ENCODE results near the gene TMEM229A. TPM values are rescaled to one million over a fixed set of nuclear protein-coding genes. Genes with fewer than 3 reads are reported as not detected.
"Not testable (repeated sequence)": the region's sequence is repeated elsewhere in the genome, so short reads cannot be mapped to it uniquely, and the experiment has no call there.

The TMEM229A gene
- total RNA-seq, 1 experiment from 2014 or later: 0.50 TPM

- Mint-ChIP-seq H3K4me1 (ENCODE audit: low read depth, unreplicated experiment) (peaks cover 8% of the 10 kb centered on the region), H3K9me3 (ENCODE audit: unreplicated experiment) (no peaks in the 10 kb centered on the region), H3K27ac (ENCODE audit: unreplicated experiment) (no peak overlapping the region), H3K4me3 (ENCODE audit: unreplicated experiment) (no peak overlapping the region), H3K27me3 (ENCODE audit: insufficient read depth, unreplicated experiment) (peaks cover 13% of the 10 kb centered on the region), H3K36me3 (ENCODE audit: insufficient read depth, unreplicated experiment) (no peaks in the 10 kb centered on the region)
- Histone ChIP-seq H3K27me3 (replicated peaks; ENCODE audit: control insufficient read depth, insufficient read depth, low read length) (no peaks in the 10 kb centered on the region; the same call in 1 of the 2 replicates), H3K4me1 (peaks cover 28% of the 10 kb centered on the region), H3K36me3 (ENCODE audit: control insufficient read depth, insufficient read depth, low read length) (no peaks in the 10 kb centered on the region), H3K9me3 (no peaks in the 10 kb centered on the region), H3K4me3 (ENCODE audit: low read depth, low read length) (no peak overlapping the region)
- TF ChIP-seq CTCF (IDR thresholded peaks at IDR 0.05; ENCODE audit: insufficient read depth in 1 of 2, low read depth in 1 of 2, low read length in 1 of 2, severe bottlenecking in 1 of 2, unreplicated experiment in 1 of 2): no peak
- POLR2A ChIA-PET: no interaction called here
- BruUV-seq (replicated peaks): no TSS peak
- intact Hi-C loops (cut with micrococcal nuclease; ENCODE audit: unreplicated experiment): no loop called here
- DNase-seq: no peak
- CTCF ChIA-PET: interaction anchor here (0.9 kb wide), 1 partner anchor 15 kb away, joined by 3 read pairs; no protein-coding TSS in a partner anchor
Observed at GRCh38 chr7:124029396-124030188, 3.3 kb downstream of the TMEM229A start.

GRCh38 chr7:124027236-124027635 lies 5.6 kb downstream of the TMEM229A start:
- no peak overlapping the region for H3K4me3 ChIP-seq (ENCODE audit: low read depth, low read length)
- H3K27ac Mint-ChIP-seq (ENCODE audit: unreplicated experiment): no peak overlapping the region
- DNase-seq: no peak
- H3K4me1 ChIP-seq: peaks cover 24% of the 10 kb centered on the region
- H3K27me3 Mint-ChIP-seq (ENCODE audit: insufficient read depth, unreplicated experiment): peaks cover 11% of the 10 kb centered on the region
- no peaks in the 10 kb centered on the region for H3K27me3 ChIP-seq (replicated peaks; ENCODE audit: control insufficient read depth, insufficient read depth, low read length)
- ChIA-PET POLR2A (no interaction called here), CTCF (no interaction called here)
- TF ChIP-seq CTCF (IDR thresholded peaks at IDR 0.05; ENCODE audit: insufficient read depth in 1 of 2, low read depth in 1 of 2, low read length in 1 of 2, severe bottlenecking in 1 of 2, unreplicated experiment in 1 of 2): no peak
- no peaks in the 10 kb centered on the region for H3K36me3 Mint-ChIP-seq (ENCODE audit: insufficient read depth, unreplicated experiment)
- intact Hi-C loops (cut with micrococcal nuclease; ENCODE audit: unreplicated experiment): no loop called here
- H3K4me1 Mint-ChIP-seq (ENCODE audit: low read depth, unreplicated experiment): peaks cover 8% of the 10 kb centered on the region
- no peaks in the 10 kb centered on the region for H3K36me3 ChIP-seq (ENCODE audit: control insufficient read depth, insufficient read depth, low read length)
- no peaks in the 10 kb centered on the region for H3K9me3 ChIP-seq
- H3K9me3 Mint-ChIP-seq (ENCODE audit: unreplicated experiment): no peaks in the 10 kb centered on the region
- H3K4me3 Mint-ChIP-seq (ENCODE audit: unreplicated experiment): no peak overlapping the region
- no TSS peak for BruUV-seq (replicated peaks)

- H3K4me1 Mint-ChIP-seq (ENCODE audit: low read depth, unreplicated experiment); DNase-seq; H3K4me3 ChIP-seq (ENCODE audit: low read depth, low read length); H3K36me3 ChIP-seq (ENCODE audit: control insufficient read depth, insufficient read depth, low read length); H3K4me1 ChIP-seq; H3K9me3 Mint-ChIP-seq (ENCODE audit: unreplicated experiment); H3K4me3 Mint-ChIP-seq (ENCODE audit: unreplicated experiment); BruUV-seq (replicated peaks); intact Hi-C loops (cut with micrococcal nuclease; ENCODE audit: unreplicated experiment); H3K27ac Mint-ChIP-seq (ENCODE audit: unreplicated experiment); POLR2A ChIA-PET; H3K27me3 Mint-ChIP-seq (ENCODE audit: insufficient read depth, unreplicated experiment); H3K27me3 ChIP-seq (replicated peaks; ENCODE audit: control insufficient read depth, insufficient read depth, low read length); CTCF ChIA-PET; H3K36me3 Mint-ChIP-seq (ENCODE audit: insufficient read depth, unreplicated experiment); H3K9me3 ChIP-seq: not testable (repeated sequence)
Observed at GRCh38 chr7:124024329-124024728, 8.5 kb downstream of the TMEM229A start.
